Testis (tissue), 3 donors: Measurements from ENCODE around the gene CYB5B. TPM values are rescaled to one million over a fixed set of nuclear protein-coding genes. Genes with fewer than 3 reads are reported as not detected.

Experiments
- DNase-seq: peaks from one replicate; pipeline ENCODE4 v3.0.0-alpha.2; 2019
- H3K27ac ChIP-seq, 2 donors: fragments of 200-600 bp; sonication (generic); one replicate each; pipeline ENCODE4 v1.5.1; 2019
- H3K27me3 ChIP-seq: fragments of 200-600 bp; sonication (generic); one replicate; pipeline ENCODE4 v1.5.1; 2019
- H3K36me3 ChIP-seq: fragments of 200-600 bp; sonication (generic); one replicate; pipeline ENCODE4 v1.5.1; 2017; ENCODE audit warnings: low read depth; ENCODE audit errors: missing control alignments
- H3K4me1 ChIP-seq: fragments of 200-600 bp; sonication (generic); one replicate; pipeline ENCODE4 v1.5.1; 2019
- H3K4me3 ChIP-seq, 2 donors: fragments of 200-600 bp; sonication (generic); one replicate each; pipeline ENCODE4 v1.5.1; 2017 to 2019
- H3K9me3 ChIP-seq: fragments of 200-600 bp; sonication (generic); one replicate; pipeline ENCODE4 v1.5.1; 2017
- CTCF ChIP-seq, 3 experiments: fragments of 450-650 bp in 2 of 3; fragments of 200-600 bp in 1 of 3; sonication (generic) in 1 of 3; IDR thresholded peaks; one replicate each; pipeline ENCODE4 v1.5.1; 2016 to 2019; ENCODE audit warnings: antibody characterized with exemption in 3 of 3, mild to moderate bottlenecking in 2 of 3, moderate library complexity in 1 of 3
- POLR2A ChIP-seq: fragments of 450-650 bp; IDR thresholded peaks from one replicate; pipeline ENCODE4 v1.6.1; 2017; ENCODE audit warnings: antibody characterized with exemption, mild to moderate bottlenecking, moderate library complexity
- WGBS, 2 donors: methylation state at CpG; one replicate each; pipeline ENCODE4 v1.1.5; 2018; 5-methylcytosine and 5-hydroxymethylcytosine counted together
- intact Hi-C: fragments of 100-400 bp; cut with DNase I; formaldehyde crosslinking; loops from one replicate; pipeline ENCODE4 v1.15.1; 2023; ENCODE audit warnings: low total_unique reads
- polyA plus RNA-seq: library from polyadenylated mRNA; stranded (reverse); fragments of 350-450 nt; fragmentation: Illumina TruSeq; extraction: RNeasy Lipid Tissue Mini Kit (QIAGEN cat#74804); gene quantifications from one replicate; pipeline ENCODE4 v1.2.3, GENCODE V29; 2014; ENCODE audit warnings: low read depth, low replicate concordance; ENCODE audit not compliant: insufficient read depth
- total RNA-seq, 2 donors: library from RNA; depleted of rRNA; stranded (reverse); fragments of >200 nt; gene quantifications; one replicate each; pipeline ENCODE4 v1.2.3, GENCODE V29; 2016

Gene CYB5B
- total and polyA plus RNA-seq, 3 donors from 2014 or later, result 65.8 to 91.9 (median 85.0) TPM

- H3K27ac ChIP-seq, result no peak overlapping the region
- intact Hi-C loops, result no loop called here
- no peaks in the 10 kb centered on the region for H3K36me3 ChIP-seq
- H3K9me3 ChIP-seq, result no peaks in the 10 kb centered on the region
- peak overlapping the region; percentile 10 to 33 for H3K4me3 ChIP-seq
- WGBS, 2 donors, result 67 to 72% methylated on average over 8 to 9 of the region's 9 CpGs
- peak; percentile 83 for DNase-seq
- H3K4me1 ChIP-seq, result peaks cover 16% of the 10 kb centered on the region
- no peaks in the 10 kb centered on the region for H3K27me3 ChIP-seq
- TF ChIP-seq POLR2A (no peak), CTCF (IDR thresholded peaks at IDR 0.05) (no peak)
Measured at GRCh38 chr16:69406780-69407331, 17.6 kb upstream of the CYB5B start.

- no peaks in the 10 kb centered on the region for H3K9me3 ChIP-seq
- H3K36me3 ChIP-seq, result no peaks in the 10 kb centered on the region
- H3K27me3 ChIP-seq, result no peaks in the 10 kb centered on the region
- intact Hi-C loops, result no loop called here
- peaks cover 16% of the 10 kb centered on the region for H3K4me1 ChIP-seq
- no peak overlapping the region for H3K27ac ChIP-seq
- WGBS, 2 donors, result 63 to 80% methylated on average over 7 of the region's 7 CpGs
- no peak overlapping the region for H3K4me3 ChIP-seq
- no peak for DNase-seq
- no peak for TF ChIP-seq CTCF (IDR thresholded peaks at IDR 0.05)
- no peak for TF ChIP-seq POLR2A
Measured at GRCh38 chr16:69407702-69408323, 16.6 kb upstream of the CYB5B start.

GRCh38 chr16:69408475-69408874, 15.9 kb upstream of the CYB5B start:
- Histone ChIP-seq H3K4me1 (peaks cover 16% of the 10 kb centered on the region), H3K27me3 (no peaks in the 10 kb centered on the region), H3K9me3 (no peaks in the 10 kb centered on the region), H3K27ac (no peak overlapping the region), H3K4me3 (no peak overlapping the region), H3K36me3 (no peaks in the 10 kb centered on the region)
- TF ChIP-seq CTCF (IDR thresholded peaks at IDR 0.05) (no peak), POLR2A (no peak)
- WGBS, 2 donors, result 73 to 76% methylated on average over 6 of the region's 6 CpGs
- intact Hi-C loops, result no loop called here
- no peak for DNase-seq

- no peak overlapping the region for H3K27ac ChIP-seq
- H3K4me1 ChIP-seq, result no peaks in the 10 kb centered on the region
- TF ChIP-seq CTCF (IDR thresholded peaks at IDR 0.05) (no peak), POLR2A (no peak)
- no peaks in the 10 kb centered on the region for H3K36me3 ChIP-seq
- no peaks in the 10 kb centered on the region for H3K9me3 ChIP-seq
- 42 to 43% methylated on average over 6 of the region's 6 CpGs for WGBS, 2 donors
- no peaks in the 10 kb centered on the region for H3K27me3 ChIP-seq
- no peak overlapping the region for H3K4me3 ChIP-seq
- intact Hi-C loops, result no loop called here
- no peak for DNase-seq
Measured at GRCh38 chr16:69410219-69410990, 14.0 kb upstream of the CYB5B start.
